HS-5 (cell line): ENCODE results near the gene KNDC1.

ENCODE experiments used
- DNase-seq: peaks from one replicate; pipeline ENCODE4 v3.0.0-alpha.2; 2012; ENCODE audit warnings: low read depth

Gene KNDC1

DNA sequence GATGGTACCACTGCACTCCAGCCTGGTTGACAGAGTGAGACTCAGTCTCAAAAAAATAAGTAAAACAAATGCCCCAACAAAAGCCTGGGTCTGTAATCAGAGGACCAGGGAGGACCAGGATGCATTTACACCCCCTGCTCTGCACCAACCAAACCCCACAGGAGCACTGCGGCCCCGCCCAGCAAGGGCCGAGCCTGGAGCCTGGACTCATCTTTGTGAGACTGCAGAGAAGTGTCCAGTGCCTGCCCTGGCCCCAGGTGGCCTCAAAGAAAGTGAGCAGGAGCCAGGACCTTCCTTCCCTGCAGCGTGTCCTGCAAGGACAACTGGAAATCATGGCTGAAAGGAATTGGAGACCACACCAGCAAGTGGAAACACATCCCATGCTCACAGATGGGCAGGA is 31.6 kb downstream of the KNDC1 start:
- DNase-seq = no peak

GRCh38 chr10:133194151-133194550 is 34.1 kb downstream of the KNDC1 start:
- DNase-seq = no peak

- DNase-seq = no peak
Observed at GRCh38 chr10:133195096-133195495, 35.1 kb downstream of the KNDC1 start.

DNA sequence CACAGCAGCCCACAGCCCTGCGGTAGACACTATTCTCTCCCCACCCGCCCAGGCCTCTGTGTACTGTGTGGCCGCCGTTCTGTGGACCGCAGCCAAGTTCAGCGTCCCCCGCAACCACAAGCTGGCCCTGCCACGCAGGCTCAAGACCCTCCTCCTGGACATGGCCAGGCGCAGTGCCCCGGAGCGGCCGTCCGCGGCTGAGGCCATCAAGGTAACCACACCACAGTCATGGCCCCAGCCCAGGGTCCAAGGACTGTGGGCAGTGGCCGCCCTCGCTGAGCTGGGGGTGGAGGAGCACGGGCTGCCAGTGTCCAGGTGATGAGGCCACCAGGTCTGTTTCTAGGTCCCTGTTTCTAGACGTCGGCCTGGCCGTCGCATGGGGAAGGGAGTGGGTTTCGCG is 35.6 kb downstream of the KNDC1 start:
- no peak for DNase-seq

DNA sequence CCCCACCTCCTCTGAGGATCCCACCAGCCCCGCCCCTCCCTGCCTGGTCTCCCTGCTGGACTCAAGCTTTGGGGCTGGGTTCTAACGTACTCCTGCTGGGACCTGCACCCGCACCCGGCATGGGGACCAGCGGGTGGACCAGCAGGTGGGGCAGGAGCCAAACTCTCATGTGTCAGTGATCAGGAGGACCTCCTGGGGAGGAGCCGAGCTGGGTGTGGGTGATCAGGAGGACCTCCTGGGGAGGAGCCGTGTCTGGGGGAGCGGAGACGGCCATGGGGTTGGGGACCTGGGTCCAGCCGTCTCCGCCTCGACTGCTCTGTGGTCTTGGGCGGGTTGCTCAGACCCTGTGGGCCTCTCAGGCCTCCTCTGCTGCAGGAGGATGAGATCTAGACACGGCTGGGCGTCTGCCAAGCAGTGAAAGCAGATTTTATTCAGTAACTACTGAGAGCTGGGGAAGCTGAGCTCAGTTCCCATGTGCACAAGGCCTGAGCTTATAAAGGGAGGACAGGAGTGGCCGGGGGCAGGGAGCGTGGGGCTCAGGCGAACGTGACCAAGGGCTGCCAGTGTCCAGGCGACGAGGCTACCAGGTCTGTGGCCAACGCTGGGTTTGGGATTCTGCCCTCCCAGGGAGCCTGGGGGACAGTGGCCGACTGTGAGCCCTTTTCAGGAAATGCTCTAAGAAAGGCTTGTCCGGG is 36.3 kb downstream of the KNDC1 start:
- no peak for DNase-seq

DNA sequence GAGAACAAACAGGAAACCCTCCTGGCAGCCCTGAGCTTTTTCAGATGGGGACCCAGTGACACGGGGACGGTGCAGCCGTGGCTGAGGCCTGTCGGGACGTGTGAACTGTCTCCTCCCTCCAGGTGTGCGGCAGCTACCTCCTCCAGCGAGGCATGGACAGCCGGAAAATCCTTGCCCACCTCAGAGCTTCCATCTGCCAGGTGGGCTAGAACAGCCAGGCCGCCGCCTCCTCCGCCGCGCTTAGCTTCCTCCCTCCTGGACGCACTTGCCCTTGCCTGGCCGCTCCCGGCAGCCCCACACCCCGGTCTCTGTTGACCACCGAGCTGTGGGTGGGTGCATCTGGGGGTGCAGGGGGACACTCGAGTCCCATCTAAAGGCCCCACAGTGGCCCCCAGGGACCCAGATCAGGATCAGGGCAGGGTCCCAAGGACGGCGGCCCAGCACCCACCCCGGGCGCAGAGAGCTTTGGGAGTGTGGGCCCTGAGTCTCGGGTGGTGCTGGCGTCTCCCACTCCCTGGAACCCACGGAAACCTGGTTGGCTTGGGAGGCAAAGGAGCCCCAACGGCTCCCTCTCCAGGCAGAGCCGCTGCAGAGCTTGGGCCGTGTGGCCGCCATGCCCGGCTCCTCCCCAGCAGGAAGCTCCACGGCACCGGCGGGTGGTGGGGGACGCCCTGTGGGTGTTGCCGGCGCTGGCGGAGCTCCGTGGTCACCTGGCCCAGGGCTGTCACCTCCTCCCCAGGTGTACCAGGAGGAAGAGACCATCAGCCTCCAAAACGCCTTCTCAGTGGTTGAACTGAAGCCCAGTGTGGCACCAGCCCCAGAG is 37.1 kb downstream of the KNDC1 start:
- no peak for DNase-seq

- DNase-seq = no peak
Observed at GRCh38 chr10:133197786-133198185, 37.8 kb downstream of the KNDC1 start.

- DNase-seq = no peak
Observed at GRCh38 chr10:133198206-133198605, 38.2 kb downstream of the KNDC1 start.

DNA sequence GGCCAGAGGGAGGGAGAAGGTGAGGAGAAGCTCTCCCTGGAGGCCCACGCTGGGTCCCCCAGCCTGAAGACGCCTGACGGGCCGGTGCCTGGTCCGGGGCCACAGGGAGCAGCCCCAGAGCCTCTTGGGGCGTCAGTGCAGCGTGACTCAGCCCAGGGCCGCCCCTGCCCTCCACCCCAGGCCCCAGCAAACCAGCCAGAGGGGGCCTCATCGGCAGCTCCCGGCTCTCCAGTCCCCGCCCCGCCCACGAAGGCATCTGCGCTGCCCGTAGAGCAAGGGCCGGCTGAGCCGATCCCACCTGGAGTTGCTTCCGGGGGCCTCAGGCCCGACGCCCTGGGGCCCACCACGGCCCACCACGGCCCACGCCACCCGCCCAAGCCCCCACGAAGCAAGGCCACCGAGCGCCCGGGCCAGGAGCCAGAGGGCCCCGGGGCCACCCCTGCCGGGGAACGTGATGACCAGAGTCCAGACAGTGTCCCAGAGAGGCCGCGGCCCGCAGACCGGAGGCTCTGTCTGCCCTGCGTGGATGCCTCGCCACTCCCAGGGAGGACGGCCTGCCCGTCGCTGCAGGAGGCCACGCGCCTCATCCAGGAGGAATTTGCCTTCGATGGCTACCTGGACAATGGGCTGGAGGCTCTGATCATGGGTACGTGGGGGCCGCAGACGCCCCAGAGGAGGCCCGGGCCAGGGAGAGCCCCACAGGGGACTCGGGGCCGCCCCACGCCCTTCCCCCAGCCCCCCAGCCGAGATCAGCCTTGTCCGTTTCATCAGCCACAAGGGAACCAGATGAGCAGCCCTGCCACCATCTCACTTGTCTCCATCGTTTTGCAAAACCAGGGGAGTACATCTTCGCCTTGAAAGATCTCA is 38.8 kb downstream of the KNDC1 start:
- DNase-seq = no peak

DNA sequence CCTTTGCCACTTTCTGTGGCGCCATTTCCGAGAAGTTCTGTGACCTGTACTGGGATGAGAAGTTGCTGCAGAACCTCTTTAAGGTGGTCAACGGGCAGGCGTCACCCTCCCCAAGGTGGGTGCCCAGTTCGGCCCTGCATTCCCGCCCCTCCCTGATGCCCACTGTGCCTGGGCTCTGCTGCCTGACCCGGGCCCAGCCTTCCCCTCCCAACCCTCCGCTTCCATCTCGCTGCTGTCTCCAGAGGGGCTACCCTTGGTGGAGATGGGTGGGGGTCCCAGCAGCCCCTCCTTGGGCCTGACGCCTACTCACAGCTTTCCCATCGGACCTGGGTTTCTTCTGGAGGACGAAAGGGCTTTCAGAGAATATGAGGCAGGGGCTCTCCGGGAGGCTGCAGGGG is 39.5 kb downstream of the KNDC1 start:
- DNase-seq = no peak

DNA sequence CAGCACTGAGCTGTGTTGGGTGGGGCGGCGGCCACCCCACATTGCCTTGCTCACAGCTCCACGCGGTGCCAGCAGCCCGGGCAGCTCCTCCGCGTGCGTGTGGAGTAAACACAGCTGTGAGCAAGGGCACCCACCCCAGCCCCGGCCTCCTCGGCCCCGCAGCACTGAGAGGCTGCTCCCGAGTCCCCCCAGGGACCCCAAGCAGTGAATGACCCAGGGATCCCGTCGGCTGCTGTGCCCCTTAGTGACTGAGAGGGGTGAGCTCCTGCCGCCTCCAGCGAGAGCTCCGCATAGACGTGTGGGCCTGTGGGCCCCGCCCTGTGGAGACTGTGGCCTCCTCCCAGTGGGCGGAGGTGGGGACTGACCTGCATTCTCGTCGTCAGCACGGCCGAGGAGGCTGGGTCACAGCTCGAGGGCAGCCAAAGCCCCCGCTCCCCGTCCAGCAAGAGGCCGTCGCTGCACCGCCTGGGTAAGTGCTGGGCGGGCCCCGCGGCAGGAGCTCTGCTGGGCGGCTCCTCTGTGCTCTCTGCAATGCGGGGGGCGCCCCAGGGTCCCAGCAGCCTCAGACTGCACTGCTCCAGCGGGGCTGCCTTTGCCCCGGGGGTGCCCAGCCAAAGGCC is 40.1 kb downstream of the KNDC1 start:
- DNase-seq = no peak

- DNase-seq = no peak
Observed at GRCh38 chr10:133200621-133201031, 40.6 kb downstream of the KNDC1 start.

DNA sequence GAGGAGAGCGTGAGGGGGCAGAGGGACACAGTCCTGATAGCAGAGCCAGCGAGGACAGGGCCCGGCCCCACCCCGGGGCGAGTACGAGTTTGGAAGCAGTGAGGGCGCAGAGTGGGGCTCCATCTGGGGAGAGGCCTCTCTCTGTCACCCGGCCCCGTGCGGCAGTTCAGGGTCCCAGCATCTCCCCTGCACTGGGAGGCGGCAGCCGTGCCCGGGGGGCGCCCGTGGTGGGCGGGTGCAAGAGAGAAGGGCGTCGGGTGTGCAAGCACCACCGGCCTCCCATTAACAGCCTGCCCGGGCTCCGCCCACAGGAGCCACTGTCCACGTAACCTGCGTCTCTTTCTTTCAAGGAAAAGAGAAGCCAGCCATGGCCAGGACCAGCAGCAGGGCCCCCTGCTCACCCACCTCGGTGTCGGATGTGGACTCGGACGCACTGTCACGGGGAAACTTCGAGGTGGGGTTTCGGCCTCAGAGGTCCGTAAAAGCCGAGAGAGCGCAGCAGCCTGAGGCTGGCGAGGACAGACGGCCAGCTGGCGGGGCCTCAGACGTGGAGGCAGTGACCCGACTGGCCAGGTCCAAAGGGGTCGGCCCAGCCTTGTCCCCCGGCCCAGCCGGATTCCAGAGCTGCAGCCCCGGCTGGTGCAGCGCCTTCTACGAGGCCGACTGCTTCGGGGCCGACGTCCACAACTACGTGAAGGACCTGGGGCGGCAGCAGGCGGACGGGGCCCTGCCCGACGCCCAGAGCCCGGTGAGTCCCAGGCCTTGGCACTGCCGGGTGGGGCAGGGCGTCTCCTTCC is 41.3 kb downstream of the KNDC1 start:
- DNase-seq = no peak

GRCh38 chr10:133201948-133202725 is 42.1 kb downstream of the KNDC1 start:
- DNase-seq = no peak

GRCh38 chr10:133202778-133203651 is 43.0 kb downstream of the KNDC1 start:
- no peak for DNase-seq

- no peak for DNase-seq
Observed at GRCh38 chr10:133203652-133204195, 43.7 kb downstream of the KNDC1 start.

DNA sequence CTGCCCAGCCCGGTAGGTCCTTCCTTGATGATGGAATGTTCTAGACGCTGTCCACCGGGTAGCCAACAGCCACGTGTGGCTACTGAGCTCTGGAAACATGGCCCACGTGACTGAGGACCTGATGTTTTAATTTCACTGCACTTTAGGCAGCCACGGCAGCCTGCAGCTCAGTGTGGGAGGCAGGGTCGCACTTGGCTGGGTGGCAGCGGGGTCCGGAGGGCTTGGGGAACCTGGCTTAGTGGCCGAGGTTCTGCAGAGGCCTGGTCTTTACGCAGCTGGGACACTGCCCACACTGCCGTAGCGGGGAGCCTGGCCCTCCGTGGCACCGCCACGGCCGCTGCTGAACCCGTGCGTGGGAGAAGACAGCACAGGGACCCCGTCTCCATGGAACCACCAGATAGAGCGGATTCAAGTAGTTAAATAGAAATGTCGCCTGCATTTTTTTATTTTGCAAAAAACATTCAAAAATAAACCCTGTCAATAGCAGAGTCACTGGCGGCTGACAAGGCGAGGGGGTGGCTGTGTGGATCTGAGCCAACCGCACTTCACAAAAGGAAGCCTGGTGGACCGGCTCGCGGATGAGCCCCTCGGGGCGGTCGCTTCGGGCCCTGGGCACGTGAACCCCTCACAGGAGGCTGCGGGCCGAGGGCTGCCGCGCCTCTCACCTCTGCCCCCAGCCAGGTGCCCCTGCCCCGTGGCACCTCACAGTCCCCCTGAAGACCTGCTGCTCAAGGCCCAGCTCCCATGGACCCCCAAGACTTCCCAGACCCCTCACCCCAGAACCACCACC is 44.4 kb downstream of the KNDC1 start:
- DNase-seq = no peak

DNA sequence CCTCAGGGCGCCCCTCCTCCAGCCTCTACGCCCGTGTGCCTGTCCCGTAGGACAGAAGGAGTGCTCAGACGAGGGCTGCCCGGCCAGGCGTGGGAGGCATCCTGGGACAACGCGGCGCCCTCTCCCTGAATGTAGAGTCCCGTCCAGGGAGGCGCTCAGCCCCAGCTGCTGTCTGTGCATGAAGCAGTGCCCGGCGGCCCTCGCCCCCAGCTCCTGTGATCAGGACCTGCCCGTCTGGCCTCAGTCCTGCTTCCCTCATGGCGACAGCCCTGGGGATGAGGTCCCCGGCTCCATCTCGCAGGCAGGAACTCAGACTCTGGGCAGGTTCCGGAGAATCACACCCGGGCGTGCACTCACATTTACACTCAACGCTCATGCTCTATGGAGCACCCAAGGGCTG is 45.1 kb downstream of the KNDC1 start:
- no peak for DNase-seq
